Neural crest cell (in vitro differentiated cells): ENCODE data around the gene FCN1. TPM values are rescaled to one million over a fixed set of nuclear protein-coding genes. Genes with fewer than 3 reads are reported as not detected.

ENCODE experiments used
- DNase-seq: peaks from one replicate; pipeline ENCODE4 v3.0.0; 2021; ENCODE audit warnings: low read depth, mixed read lengths, low spot score
- H3K27ac Mint-ChIP-seq: one replicate; pipeline ENCODE4 v1.8.0; 2021; ENCODE audit warnings: mild to moderate bottlenecking, mixed read lengths; ENCODE audit not compliant: unreplicated experiment
- H3K27me3 Mint-ChIP-seq: 2 replicates; pipeline ENCODE4 v1.8.0; 2021; ENCODE audit warnings: low read depth, mild to moderate bottlenecking, mixed read lengths
- H3K36me3 Mint-ChIP-seq: 2 replicates; pipeline ENCODE4 v1.8.0; 2021; ENCODE audit warnings: low read depth, mild to moderate bottlenecking, mixed read lengths
- H3K4me1 Mint-ChIP-seq: 2 replicates; pipeline ENCODE4 v1.8.0; 2021; ENCODE audit warnings: mixed read lengths
- H3K4me3 Mint-ChIP-seq: one replicate; pipeline ENCODE4 v1.8.0; 2021; ENCODE audit warnings: mild to moderate bottlenecking, mixed read lengths
- H3K9me3 Mint-ChIP-seq: 2 replicates; pipeline ENCODE4 v1.8.0; 2021; ENCODE audit warnings: mixed read lengths
- total RNA-seq: library from RNA; stranded (reverse); gene quantifications from 2 replicates; pipeline ENCODE4 v1.2.1, GENCODE V29; 2021
- TF ChIP-seq, protein P1 (sequence below): fragments of 200-600 bp; sonication (generic); conservative IDR thresholded peaks from 2 replicates; pipeline ENCODE4 v1.5.0; 2021; ENCODE audit warnings: antibody characterized with exemption, mild to moderate bottlenecking

FCN1 gene
- total RNA-seq, 1 donor from 2014 or later, result not detected

- Mint-ChIP-seq H3K36me3 (no peaks in the 10 kb centered on the region), H3K27ac (no peak overlapping the region), H3K9me3 (no peaks in the 10 kb centered on the region), H3K4me3 (no peak overlapping the region), H3K27me3 (peaks cover 2% of the 10 kb centered on the region), H3K4me1 (no peaks in the 10 kb centered on the region)
- TF ChIP-seq, protein P1, sequence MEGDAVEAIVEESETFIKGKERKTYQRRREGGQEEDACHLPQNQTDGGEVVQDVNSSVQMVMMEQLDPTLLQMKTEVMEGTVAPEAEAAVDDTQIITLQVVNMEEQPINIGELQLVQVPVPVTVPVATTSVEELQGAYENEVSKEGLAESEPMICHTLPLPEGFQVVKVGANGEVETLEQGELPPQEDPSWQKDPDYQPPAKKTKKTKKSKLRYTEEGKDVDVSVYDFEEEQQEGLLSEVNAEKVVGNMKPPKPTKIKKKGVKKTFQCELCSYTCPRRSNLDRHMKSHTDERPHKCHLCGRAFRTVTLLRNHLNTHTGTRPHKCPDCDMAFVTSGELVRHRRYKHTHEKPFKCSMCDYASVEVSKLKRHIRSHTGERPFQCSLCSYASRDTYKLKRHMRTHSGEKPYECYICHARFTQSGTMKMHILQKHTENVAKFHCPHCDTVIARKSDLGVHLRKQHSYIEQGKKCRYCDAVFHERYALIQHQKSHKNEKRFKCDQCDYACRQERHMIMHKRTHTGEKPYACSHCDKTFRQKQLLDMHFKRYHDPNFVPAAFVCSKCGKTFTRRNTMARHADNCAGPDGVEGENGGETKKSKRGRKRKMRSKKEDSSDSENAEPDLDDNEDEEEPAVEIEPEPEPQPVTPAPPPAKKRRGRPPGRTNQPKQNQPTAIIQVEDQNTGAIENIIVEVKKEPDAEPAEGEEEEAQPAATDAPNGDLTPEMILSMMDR, result no peak
- no peak for DNase-seq
These were observed 42.3 kb downstream of the FCN1 start for GRCh38 chr9:134875371-134875770.

- Mint-ChIP-seq H3K36me3 (no peaks in the 10 kb centered on the region), H3K27me3 (peaks cover 2% of the 10 kb centered on the region), H3K27ac (no peak overlapping the region), H3K4me3 (no peak overlapping the region), H3K9me3 (no peaks in the 10 kb centered on the region), H3K4me1 (no peaks in the 10 kb centered on the region)
- DNase-seq, result no peak
- TF ChIP-seq, protein P1, result no peak
These were observed 45.1 kb downstream of the FCN1 start for GRCh38 chr9:134872482-134873231.

- Mint-ChIP-seq H3K4me1 (no peaks in the 10 kb centered on the region), H3K4me3 (no peak overlapping the region), H3K27ac (no peak overlapping the region), H3K9me3 (no peaks in the 10 kb centered on the region), H3K36me3 (no peaks in the 10 kb centered on the region), H3K27me3 (peaks cover under 1% of the 10 kb centered on the region)
- DNase-seq, result no peak
- TF ChIP-seq, protein P1, result no peak
These were observed 45.9 kb downstream of the FCN1 start for GRCh38 chr9:134871697-134872340.

DNA sequence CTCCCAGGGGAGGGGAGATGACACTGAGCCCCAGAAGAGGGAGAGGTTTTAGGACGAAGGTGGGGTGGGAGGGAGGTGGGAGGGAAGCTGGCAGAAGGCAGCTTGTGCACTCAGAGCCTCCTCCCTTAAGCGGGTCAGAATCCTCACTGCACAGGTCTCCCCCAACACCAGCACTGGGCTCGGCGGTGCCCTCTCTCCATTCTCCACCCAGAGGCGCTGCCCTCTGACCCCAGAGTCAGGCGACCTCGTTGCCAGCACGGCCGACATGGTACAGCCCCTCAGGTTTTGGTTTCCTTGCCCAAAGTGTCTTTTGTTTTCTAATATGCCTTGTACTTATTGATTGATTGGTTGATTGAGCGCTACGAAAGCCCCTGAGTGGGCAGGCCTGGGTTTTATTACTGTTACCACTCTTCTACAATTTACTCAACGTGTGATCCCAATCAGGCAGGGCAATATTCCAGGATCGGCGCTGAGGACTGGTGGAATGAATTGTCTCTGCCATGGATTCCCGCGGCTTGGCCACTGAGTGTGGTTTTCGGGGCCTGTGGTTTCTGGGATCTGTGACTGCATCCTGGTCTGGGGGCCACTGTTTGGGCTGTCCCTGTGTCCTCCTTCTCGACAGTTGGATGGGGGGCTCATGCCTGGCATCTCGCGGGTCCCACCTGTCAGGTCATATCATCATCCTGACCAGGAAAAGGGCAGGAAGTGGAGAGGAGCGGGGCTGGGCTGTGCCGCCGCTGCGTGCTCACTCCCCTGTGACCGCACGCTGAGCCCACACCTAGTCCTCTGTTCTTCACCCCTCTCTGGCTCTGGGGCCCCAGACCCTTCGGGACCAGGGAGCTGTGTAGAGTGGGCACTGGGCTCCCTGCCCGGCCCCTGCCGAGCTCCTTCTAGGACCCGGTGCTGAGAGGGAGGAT is 46.7 kb downstream of the FCN1 start:
- DNase-seq, result no peak
- Mint-ChIP-seq H3K27ac (no peak overlapping the region), H3K27me3 (no peaks in the 10 kb centered on the region), H3K9me3 (no peaks in the 10 kb centered on the region), H3K4me3 (no peak overlapping the region), H3K4me1 (no peaks in the 10 kb centered on the region), H3K36me3 (no peaks in the 10 kb centered on the region)
- TF ChIP-seq, protein P1, result no peak

GRCh38 chr9:134870301-134870694 is 47.4 kb downstream of the FCN1 start:
- Mint-ChIP-seq H3K27me3 (no peaks in the 10 kb centered on the region), H3K9me3 (no peaks in the 10 kb centered on the region), H3K36me3 (no peaks in the 10 kb centered on the region), H3K27ac (no peak overlapping the region), H3K4me1 (no peaks in the 10 kb centered on the region), H3K4me3 (no peak overlapping the region)
- TF ChIP-seq, protein P1, result no peak
- DNase-seq, result no peak
